Gastrocnemius medialis (tissue), 4 donors: ENCODE measurements around the gene CMIP. TPM values are rescaled to one million over a fixed set of nuclear protein-coding genes. Genes with fewer than 3 reads are reported as not detected.

ENCODE experiments used
- ATAC-seq, 2 donors: fragments of 150-250 bp; one replicate each; pipeline ENCODE4 v1.9.1; 2016
- DNase-seq, 2 donors: peaks; one replicate each; pipeline ENCODE4 v3.0.0-alpha.2; 2019
- H3K27ac ChIP-seq, 4 donors: fragments of 200-600 bp; sonication (generic); 1 replicate in 1 of 4; 2 replicates in 3 of 4; pipeline ENCODE4 v1.5.1; 2016 to 2018; ENCODE audit warnings: mild to moderate bottlenecking in 2 of 4, moderate library complexity in 1 of 4
- H3K27me3 ChIP-seq, 3 donors: fragments of 200-600 bp; sonication (generic) in 2 of 3; 1 replicate in 1 of 3; 2 replicates in 2 of 3; pipeline versions ENCODE4 v1.5.1 to v1.6.0; 2016 to 2019; ENCODE audit warnings: mild to moderate bottlenecking in 1 of 3, moderate library complexity in 1 of 3
- H3K36me3 ChIP-seq, 2 donors: fragments of 200-600 bp; sonication (generic) in 1 of 2; one replicate each; pipeline ENCODE4 v1.5.1; 2017 to 2018
- H3K4me1 ChIP-seq, 2 donors: fragments of 200-600 bp; sonication (generic) in 1 of 2; one replicate each; pipeline ENCODE4 v1.5.1; 2016 to 2017; ENCODE audit warnings: mild to moderate bottlenecking in 2 of 2
- H3K4me3 ChIP-seq, 4 donors: fragments of 200-600 bp; sonication (generic) in 3 of 4; 1 replicate in 1 of 4; 2 replicates in 3 of 4; pipeline ENCODE4 v1.5.1; 2016 to 2019; ENCODE audit warnings: mild to moderate bottlenecking in 2 of 4
- H3K9me3 ChIP-seq, 3 donors: fragments of 200-600 bp; sonication (generic) in 2 of 3; 1 replicate in 1 of 3; 2 replicates in 2 of 3; pipeline ENCODE4 v1.5.1; 2016 to 2019
- CTCF ChIP-seq, 5 experiments: fragments of 450-650 bp in 3 of 5; fragments of 200-600 bp in 2 of 5; sonication (generic) in 2 of 5; IDR thresholded peaks in 4 of 5; conservative IDR thresholded peaks in 1 of 5; 1 replicate in 4 of 5; 2 replicates in 1 of 5; pipeline ENCODE4 v1.5.1; 2016 to 2019; ENCODE audit warnings: antibody characterized with exemption in 5 of 5, mild to moderate bottlenecking in 3 of 5, moderate library complexity in 3 of 5
- POLR2A ChIP-seq, 2 donors: fragments of 450-650 bp; IDR thresholded peaks; one replicate each; pipeline ENCODE4 v1.6.1; 2017; ENCODE audit warnings: antibody characterized with exemption in 2 of 2, mild to moderate bottlenecking in 2 of 2, moderate library complexity in 2 of 2
- in situ Hi-C, 4 donors: fragments of 200-750 bp; cut with MboI; loops; one replicate each; pipeline versions ENCODE4 v1.15.0 to v1.8.0; 2017; ENCODE audit warnings: low sequenced_read_pairs in 4 of 4
- intact Hi-C: fragments of 100-400 bp; cut with DNase I; formaldehyde crosslinking; loops from one replicate; pipeline ENCODE4 v1.15.1; 2023; ENCODE audit warnings: low total_unique reads
- total RNA-seq, 4 donors: library from RNA; depleted of rRNA; stranded (reverse); fragments of >200 nt; gene quantifications; one replicate each; pipeline versions ENCODE4 v1.1.0 to v1.2.3, GENCODE V29; 2016

Gene CMIP
- total RNA-seq, 4 donors from 2014 or later, result 0.90 to 5.1 (median 2.7) TPM

- TF ChIP-seq POLR2A (IDR thresholded peaks at IDR 0.05), result no peak
- no peak for TF ChIP-seq CTCF (IDR thresholded peaks at IDR 0.05 in 4 of 5, conservative IDR thresholded peaks at IDR 0.05 in 1 of 5)
- ATAC-seq (no peak), DNase-seq (no peak)
- peaks cover 3 to 9% of the 10 kb centered on the region in 2 donors for H3K4me1 ChIP-seq
- no peaks in the 10 kb centered on the region for H3K27me3 ChIP-seq
- H3K4me3 ChIP-seq, result no peak overlapping the region
- in situ Hi-C loops (no loop called here), intact Hi-C loops (no loop called here)
- H3K27ac ChIP-seq, result no peak overlapping the region
- no peaks in the 10 kb centered on the region for H3K9me3 ChIP-seq
- H3K36me3 ChIP-seq, result no peaks in the 10 kb centered on the region
Measured at GRCh38 chr16:81435103-81435502, 9.5 kb upstream of the CMIP start.

- no peaks in the 10 kb centered on the region for H3K36me3 ChIP-seq
- DNase-seq (no peak), ATAC-seq (no peak)
- in situ Hi-C loops, result no loop called here
- peaks cover 3 to 9% of the 10 kb centered on the region in 2 donors for H3K4me1 ChIP-seq
- H3K9me3 ChIP-seq, result no peaks in the 10 kb centered on the region
- no peak for TF ChIP-seq CTCF (IDR thresholded peaks at IDR 0.05 in 4 of 5, conservative IDR thresholded peaks at IDR 0.05 in 1 of 5)
- TF ChIP-seq POLR2A (IDR thresholded peaks at IDR 0.05), result no peak
- no peaks in the 10 kb centered on the region for H3K27me3 ChIP-seq
- intact Hi-C loops, result no loop called here
- H3K4me3 ChIP-seq, result no peak overlapping the region
- no peak overlapping the region for H3K27ac ChIP-seq
Measured at GRCh38 chr16:81435567-81435966, 9.0 kb upstream of the CMIP start.

GRCh38 chr16:81436386-81436785, 8.2 kb upstream of the CMIP start:
- intact Hi-C loops, result no loop called here
- TF ChIP-seq POLR2A (IDR thresholded peaks at IDR 0.05), result no peak
- no peak for TF ChIP-seq CTCF (IDR thresholded peaks at IDR 0.05 in 4 of 5, conservative IDR thresholded peaks at IDR 0.05 in 1 of 5)
- no peaks in the 10 kb centered on the region for H3K36me3 ChIP-seq
- no peak overlapping the region for H3K27ac ChIP-seq
- H3K4me1 ChIP-seq, result peaks cover 3 to 6% of the 10 kb centered on the region in 2 donors
- ATAC-seq (no peak), DNase-seq (no peak)
- in situ Hi-C loops, result no loop called here
- H3K27me3 ChIP-seq, result no peaks in the 10 kb centered on the region
- no peaks in the 10 kb centered on the region for H3K9me3 ChIP-seq
- H3K4me3 ChIP-seq, result no peak overlapping the region

- H3K36me3 ChIP-seq, result no peaks in the 10 kb centered on the region
- TF ChIP-seq POLR2A (IDR thresholded peaks at IDR 0.05) (no peak), CTCF (IDR thresholded peaks at IDR 0.05 in 4 of 5, conservative IDR thresholded peaks at IDR 0.05 in 1 of 5) (no peak)
- intact Hi-C loops, result no loop called here
- no peaks in the 10 kb centered on the region for H3K27me3 ChIP-seq
- H3K27ac ChIP-seq, result no peak overlapping the region
- no peak overlapping the region for H3K4me3 ChIP-seq
- DNase-seq, result no peak
- ATAC-seq, result no peak
- in situ Hi-C loops, result no loop called here
- H3K9me3 ChIP-seq, result no peaks in the 10 kb centered on the region
- H3K4me1 ChIP-seq, result no peaks in the 10 kb centered on the region
Measured at GRCh38 chr16:81437865-81438264, 6.7 kb upstream of the CMIP start.
